Activated gamma-delta T cell treated with Interleukin-2 at 50 U/mL for 16 hours (primary cell): Measurements from ENCODE around the gene FAM193B.
A peak's percentile ranks its signal among the peaks of the same experiment; 100 is the strongest.

Source experiments
- DNase-seq: peaks from one replicate; pipeline ENCODE4 v3.0.0-alpha.2; 2020

FAM193B gene

GRCh38 chr5:177512736-177513380, 41.5 kb downstream of the FAM193B start:
- no peak for DNase-seq

- DNase-seq: no peak
Measured at GRCh38 chr5:177511796-177512675, 42.3 kb downstream of the FAM193B start.

GRCh38 chr5:177511181-177511580, 43.2 kb downstream of the FAM193B start:
- DNase-seq: no peak

- no peak for DNase-seq
Measured at GRCh38 chr5:177510567-177511053, 43.8 kb downstream of the FAM193B start.

GRCh38 chr5:177509991-177510566, 44.3 kb downstream of the FAM193B start:
- DNase-seq: no peak

GRCh38 chr5:177509381-177509951, 44.9 kb downstream of the FAM193B start, which contains the start of gene DOK3:
TSS of gene DOK3 (minus strand) at chr5:177509826. CDS start at chr5:177509540, 286 bp downstream.
- no peak for DNase-seq

GRCh38 chr5:177508837-177509236, 45.5 kb downstream of the FAM193B start:
- no peak for DNase-seq

GRCh38 chr5:177508221-177508611, 46.1 kb downstream of the FAM193B start:
- no peak for DNase-seq

GRCh38 chr5:177507596-177508220, 46.7 kb downstream of the FAM193B start:
- DNase-seq: no peak

GRCh38 chr5:177507165-177507564, 47.2 kb downstream of the FAM193B start:
- DNase-seq: no peak

- DNase-seq: no peak
Measured at GRCh38 chr5:177505075-177505474, 49.3 kb downstream of the FAM193B start.

- DNase-seq: no peak
Measured at GRCh38 chr5:177504086-177505056, 50.0 kb downstream of the FAM193B start.

- no peak for DNase-seq
Measured at GRCh38 chr5:177503351-177504085, 50.8 kb downstream of the FAM193B start.

GRCh38 chr5:177502886-177503285, 51.5 kb downstream of the FAM193B start:
- DNase-seq: no peak

- DNase-seq: no peak
Measured at GRCh38 chr5:177501874-177502678, 52.3 kb downstream of the FAM193B start.

GRCh38 chr5:177500685-177501522, 53.5 kb downstream of the FAM193B start:
- peak; percentile 88 for DNase-seq

- DNase-seq: no peak
Measured at GRCh38 chr5:177499842-177500241, 54.5 kb downstream of the FAM193B start.

GRCh38 chr5:177498013-177498787, 56.2 kb downstream of the FAM193B start:
- no peak for DNase-seq
